Spleen (tissue), 7 donors: ENCODE measurements around the gene ASAP2.

Source experiments
- CTCF ChIP-seq, 11 experiments: fragments of 200-600 bp in 7 of 11; fragments of 450-650 bp in 4 of 11; sonication (generic) in 4 of 11; IDR thresholded peaks in 8 of 11; conservative IDR thresholded peaks in 3 of 11; 1 replicate in 7 of 11; 2 replicates in 4 of 11; pipeline versions ENCODE4 v1.4.0 to v1.8.0; 2016 to 2021; ENCODE audit warnings: antibody characterized with exemption in 11 of 11, inconsistent platforms in 4 of 11, mild to moderate bottlenecking in 1 of 11
- POLR2AphosphoS5 ChIP-seq, 3 donors: sonication (generic); formaldehyde crosslinking; IDR thresholded peaks; one replicate each; pipeline ENCODE4 v1.5.1; 2017; ENCODE audit warnings: antibody characterized with exemption in 3 of 3
- donor health status: DM: no; HTN: no; CAD: no; lungs with moderate emphysema.
- donor health status: DM: no; HTN: no; CAD: no.
- donor health status: DM: no; HTN: no; CAD: no.

GRCh38 chr2:9311488-9311887 is 104.9 kb downstream of the ASAP2 start:
- TF ChIP-seq CTCF (IDR thresholded peaks at IDR 0.05 in 8 of 11, conservative IDR thresholded peaks at IDR 0.05 in 3 of 11) (no peak), POLR2AphosphoS5 (IDR thresholded peaks at IDR 0.05) (no peak)
